Measurements from ENCODE around the gene GPER1. TPM values are rescaled to one million over a fixed set of nuclear protein-coding genes. Genes with fewer than 3 reads are reported as not detected.
"Not testable (repeated sequence)": the region's sequence is repeated elsewhere in the genome, so short reads cannot be mapped to it uniquely, and the experiment has no call there.

GPER1 gene
- total RNA-seq, 2 donors from 2014 or later: 5.5 to 6.6 TPM

DNA sequence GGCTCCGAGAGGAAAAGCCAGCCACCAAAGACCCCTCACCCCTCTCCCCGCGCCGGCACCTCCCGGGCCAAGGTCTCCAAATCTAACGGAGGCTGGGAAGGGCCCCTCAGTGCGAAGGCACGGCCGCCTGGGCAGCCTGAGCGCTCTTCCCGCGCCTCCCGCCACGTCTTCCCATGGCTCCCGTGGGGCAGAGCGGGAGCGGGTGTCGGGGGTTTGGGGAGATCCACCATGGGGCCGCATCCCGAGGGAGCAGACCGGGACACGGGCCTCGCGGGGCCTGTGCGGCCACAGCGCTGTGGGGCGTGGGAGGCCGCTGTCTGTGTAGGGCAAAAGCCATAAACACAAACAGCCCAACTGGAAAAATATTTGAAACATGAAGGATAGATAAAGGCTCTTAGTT lies 22.4 kb downstream of the GPER1 start:
- intact Hi-C loops (cut with DNase I): no loop called here
- no peak for DNase-seq (ENCODE audit: low spot score)

DNA sequence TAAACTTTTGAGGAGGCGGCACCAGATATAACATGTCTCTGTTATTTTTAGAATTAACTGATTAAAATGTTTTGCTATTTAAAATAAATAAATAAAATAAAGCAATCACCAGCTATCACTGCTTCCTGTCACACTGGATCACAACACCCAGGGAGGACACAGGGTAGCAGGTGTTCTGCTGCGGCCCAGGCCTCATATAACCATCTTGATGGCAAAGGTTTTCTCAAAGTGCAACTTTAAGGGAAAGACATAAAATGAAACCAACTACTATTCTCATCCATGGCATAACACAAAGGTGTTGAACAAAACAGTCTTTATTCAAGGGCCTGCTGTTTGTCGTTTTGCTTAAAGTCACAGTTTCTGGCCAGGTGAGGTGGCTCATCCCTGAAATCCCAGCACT lies 23.2 kb downstream of the GPER1 start:
- no peak for DNase-seq (ENCODE audit: low spot score)

DNA sequence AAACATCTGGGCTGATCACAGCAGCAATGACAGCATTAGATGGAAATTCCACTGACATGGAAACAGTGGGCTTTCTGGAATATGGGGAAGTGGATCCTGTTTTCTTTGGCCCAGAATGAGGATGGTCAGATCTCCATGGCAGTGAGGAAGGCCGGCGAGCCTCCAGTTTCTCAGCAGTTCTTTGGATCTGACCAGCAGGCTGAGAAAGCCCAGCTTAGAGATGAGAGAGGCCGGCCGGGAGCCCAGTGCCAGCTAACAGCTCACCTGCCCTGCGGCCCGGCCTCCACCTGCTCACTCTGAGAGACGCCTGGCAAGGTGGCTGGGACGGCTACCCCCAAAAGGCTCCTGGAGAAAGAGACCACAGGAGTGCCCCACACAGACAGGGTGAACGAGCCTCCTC lies 24.2 kb downstream of the GPER1 start:
- intact Hi-C loops (cut with DNase I): no loop called here
- peak; percentile 82 for DNase-seq (ENCODE audit: low spot score)

More for the DNA sequence above, 23.2 kb downstream of the GPER1 start:
- intact Hi-C loops (cut with DNase I): no loop called here

DNA sequence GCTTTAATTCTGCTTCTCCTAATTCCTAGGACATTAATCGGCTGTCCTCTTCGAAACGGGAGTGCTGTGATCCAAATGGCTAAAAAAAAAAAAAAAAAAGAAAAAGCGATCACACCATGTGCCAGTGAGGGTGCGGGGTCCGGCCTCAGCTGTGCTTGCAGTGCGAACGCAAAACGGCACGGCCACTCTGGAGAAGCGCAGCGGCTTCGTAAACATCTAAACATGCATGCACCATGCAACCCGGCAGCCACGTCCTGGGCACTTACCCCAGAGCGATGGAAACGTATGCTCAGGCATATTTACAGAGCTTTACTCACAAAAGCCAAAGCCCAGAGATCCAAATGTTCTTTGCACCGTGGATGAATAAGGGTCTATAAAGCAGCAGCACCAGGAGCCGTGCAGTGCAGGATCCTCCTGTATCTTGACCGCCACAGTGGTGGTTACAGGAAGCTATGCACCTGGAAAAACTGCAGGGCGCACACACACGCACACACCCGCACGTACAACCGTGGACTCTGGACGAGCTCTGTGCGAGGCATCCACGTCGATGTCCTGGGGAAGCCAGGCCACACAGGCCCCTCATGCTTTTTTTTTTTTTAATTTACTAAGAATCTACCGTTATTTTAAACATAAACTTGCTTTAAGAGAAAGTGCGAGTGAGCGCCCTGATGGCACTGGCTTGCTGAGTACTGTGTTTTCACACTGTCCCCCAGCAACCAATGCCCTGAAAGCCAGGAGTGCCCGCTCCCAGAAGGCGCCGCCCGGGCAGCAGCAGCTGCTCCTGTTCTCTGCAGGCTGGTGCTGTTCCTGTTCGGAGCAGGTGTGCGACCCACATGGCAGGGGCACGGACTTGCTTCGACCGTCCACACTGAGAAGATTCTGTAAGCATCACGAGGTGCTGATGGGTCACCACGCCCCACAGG lies 25.0 kb downstream of the GPER1 start:
- peak; percentile 75 for DNase-seq (ENCODE audit: low spot score)
- intact Hi-C loops (cut with DNase I): no loop called here

DNA sequence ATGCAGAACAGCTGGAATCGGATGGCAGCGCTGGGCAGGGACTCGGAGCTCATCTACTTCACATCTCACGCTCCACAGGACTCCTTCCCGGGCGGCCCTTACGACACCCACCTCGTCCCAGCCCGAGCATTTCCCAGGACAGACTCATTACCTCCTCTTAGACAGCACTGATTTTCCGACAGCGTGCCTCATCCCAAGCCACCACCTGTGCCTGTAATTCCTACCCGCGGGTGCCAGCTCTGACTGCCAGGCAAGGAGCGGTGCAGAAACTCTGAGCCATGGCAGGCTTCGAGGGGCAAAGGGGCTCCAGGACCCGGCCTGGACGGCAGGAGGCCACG lies 25.6 kb downstream of the GPER1 start:
- no peak for DNase-seq (ENCODE audit: low spot score)
- intact Hi-C loops (cut with DNase I): no loop called here

DNA sequence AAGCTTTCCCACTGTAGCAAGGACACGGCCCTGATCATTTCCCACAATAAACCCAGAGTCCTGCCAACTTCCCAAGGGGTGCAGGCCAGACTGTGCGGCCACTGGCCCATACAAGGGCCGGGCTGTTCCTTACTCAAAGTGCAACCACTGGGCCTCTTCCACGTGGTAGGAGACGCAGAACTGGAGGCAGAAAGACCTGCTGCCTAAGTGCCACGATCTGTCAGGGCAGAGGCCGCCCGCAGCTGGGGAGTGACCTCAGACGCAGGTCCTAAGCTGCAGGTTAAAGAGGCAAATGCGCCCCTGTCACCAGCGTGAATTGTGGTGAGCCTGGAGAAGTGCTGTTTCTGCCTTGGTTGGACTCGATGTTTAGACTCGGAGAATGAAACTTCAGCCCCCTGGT lies 26.2 kb downstream of the GPER1 start:
- peak; percentile 72 for DNase-seq (ENCODE audit: low spot score)
- intact Hi-C loops (cut with DNase I): no loop called here

DNA sequence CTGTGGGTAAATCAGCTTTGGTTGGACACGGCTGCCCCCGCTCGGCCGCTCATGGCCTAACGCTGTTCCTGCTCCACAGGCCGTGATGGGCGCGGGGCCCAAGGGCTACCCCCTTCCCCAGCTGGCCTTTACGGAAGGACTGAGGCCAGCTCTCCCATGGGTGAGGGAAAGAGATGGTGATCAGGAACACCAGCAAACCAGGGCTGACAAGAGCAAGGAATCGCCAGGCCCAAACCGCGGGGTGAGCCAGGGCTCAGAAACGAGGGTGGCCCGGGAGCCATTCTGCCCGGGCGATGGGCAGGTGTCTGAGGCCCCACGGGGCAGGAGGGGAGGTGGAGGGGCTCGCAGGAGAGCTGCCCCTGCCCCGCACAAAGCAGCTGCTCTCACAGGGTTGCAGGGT lies 26.6 kb downstream of the GPER1 start:
- peak; percentile 46 for DNase-seq (ENCODE audit: low spot score)

DNA sequence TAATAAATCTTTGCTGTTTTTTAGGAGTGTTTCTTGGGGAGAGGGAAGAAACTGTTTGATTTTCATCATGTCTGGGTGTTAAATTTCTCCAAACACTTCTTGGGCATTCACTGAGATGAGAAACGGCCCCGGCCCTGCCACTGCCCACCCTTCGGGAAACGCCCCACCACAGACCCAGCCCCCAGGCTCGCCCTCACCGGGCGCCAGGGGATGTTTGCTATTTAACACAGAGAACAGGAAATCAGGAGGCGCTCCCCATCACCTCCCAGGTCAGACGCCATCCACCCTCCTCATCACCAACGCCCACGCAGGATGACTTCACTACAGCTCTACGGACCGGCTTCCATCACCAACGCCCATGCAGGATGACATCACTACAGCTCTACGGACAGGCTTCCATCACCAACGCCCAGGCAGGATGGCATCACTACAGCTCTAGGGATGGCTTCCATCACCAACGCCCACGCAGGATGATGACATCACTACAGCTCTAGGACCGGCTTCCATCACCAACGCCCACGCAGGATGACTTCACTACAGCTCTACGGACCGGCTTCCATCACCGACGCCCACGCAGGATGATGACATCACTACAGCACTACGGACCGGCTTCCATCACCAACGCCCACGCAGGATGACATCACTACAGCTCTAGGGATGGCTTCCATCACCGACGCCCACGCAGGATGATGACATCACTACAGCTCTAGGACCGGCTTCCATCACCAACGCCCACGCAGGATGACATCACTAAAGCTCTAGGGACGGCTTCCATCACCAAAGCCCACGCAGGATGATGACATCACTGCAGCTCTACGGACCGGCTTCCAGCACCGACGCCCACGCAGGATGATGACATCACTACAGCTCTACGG lies 27.5 kb downstream of the GPER1 start:
- intact Hi-C loops (cut with DNase I): not testable (repeated sequence)
- DNase-seq (ENCODE audit: low spot score): peak; percentile 58

More for the DNA sequence above, 26.6 kb downstream of the GPER1 start:
- intact Hi-C loops (cut with DNase I): no loop called here

DNA sequence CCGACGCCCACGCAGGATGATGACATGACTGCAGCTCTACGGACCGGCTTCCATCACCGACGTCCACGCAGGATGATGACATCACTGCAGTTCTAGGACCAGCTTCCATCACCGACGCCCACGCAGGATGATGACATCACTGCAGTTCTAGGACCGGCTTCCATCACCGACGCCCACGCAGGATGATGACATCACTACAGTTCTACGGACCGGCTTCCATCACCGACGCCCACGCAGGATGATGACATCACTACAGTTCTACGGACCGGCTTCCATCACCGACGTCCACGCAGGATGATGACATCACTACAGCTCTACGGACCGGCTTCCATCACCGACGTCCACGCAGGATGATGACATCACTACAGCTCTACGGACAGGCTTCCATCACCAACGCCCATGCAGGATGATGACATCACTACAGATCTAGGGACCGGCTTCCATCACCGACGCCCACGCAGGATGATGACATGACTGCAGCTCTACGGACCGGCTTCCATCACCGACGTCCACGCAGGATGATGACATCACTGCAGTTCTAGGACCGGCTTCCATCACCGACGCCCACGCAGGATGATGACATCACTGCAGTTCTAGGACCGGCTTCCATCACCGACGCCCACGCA lies 28.6 kb downstream of the GPER1 start:
- DNase-seq (ENCODE audit: low spot score): not testable (repeated sequence)

DNA sequence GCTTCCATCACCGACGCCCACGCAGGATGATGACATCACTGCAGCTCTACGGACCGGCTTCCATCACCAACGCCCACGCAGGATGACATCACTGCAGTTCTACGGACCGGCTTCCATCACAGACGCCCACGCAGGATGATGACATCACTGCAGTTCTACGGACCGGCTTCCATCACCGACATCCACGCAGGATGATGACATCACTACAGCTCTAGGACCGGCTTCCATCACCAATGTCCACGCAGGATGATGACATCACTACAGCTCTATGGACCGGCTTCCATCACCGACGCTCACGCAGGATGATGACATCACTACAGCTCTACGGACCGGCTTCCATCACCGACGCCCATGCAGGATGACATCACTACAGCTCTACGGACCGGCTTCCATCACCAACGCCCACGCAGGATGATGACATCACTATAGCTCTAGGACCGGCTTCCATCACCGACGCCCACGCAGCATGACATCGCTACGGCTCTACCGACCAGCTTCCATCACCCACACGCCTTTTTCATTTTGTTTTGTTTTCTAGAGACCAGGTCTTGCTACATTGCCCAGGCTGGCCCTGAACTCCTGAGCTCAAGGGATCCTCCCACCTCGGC lies 29.5 kb downstream of the GPER1 start:
- peak; percentile 37 for DNase-seq (ENCODE audit: low spot score)
- intact Hi-C loops (cut with DNase I): no loop called here

More for the DNA sequence above, 28.6 kb downstream of the GPER1 start:
- intact Hi-C loops (cut with DNase I): not testable (repeated sequence)

DNA sequence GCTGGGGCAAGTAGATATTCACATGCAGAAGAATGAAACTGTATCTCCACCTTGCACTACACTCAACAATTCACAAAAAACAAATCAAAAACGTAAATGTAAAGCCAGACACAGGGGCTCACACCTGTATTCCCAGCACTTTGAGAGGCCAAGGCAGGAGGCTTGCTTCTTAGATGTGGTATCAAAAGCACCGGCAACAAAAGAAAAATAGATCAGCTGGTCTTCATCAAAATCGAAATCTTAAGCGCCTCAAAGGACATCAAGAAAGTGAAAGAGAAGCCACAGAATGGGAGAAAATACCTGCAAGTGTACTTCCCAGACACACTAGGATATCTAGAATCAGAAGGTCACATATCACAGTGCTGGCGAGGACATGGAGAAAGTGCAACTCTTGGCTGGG lies 31.3 kb downstream of the GPER1 start:
- DNase-seq (ENCODE audit: low spot score): no peak
- intact Hi-C loops (cut with DNase I): no loop called here

DNA sequence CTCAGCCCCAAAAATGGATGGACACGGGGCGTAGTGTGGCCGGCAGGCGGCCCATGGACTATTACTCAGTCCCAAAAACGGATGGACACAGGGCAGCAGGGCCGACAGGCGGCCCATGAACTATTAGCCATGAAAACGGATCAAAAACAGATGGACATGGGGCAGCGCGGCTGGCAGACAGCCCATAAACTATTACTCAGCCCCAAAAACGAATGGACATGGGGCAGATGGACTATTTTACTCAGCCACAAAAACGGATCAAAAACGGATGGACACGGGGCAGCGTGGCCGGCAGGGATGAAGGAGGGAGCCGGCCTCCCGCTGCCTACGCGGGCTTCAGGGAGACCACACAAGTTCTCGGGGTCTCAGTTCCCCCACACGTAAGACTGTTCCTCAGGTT lies 32.9 kb downstream of the GPER1 start:
- intact Hi-C loops (cut with DNase I): loop anchor here in 1 of 2 donors (5.0 kb wide), 1 partner anchor 33 kb away; the partner anchor contains the start of gene GPER1
- peak; percentile 65 for DNase-seq (ENCODE audit: low spot score)

DNA sequence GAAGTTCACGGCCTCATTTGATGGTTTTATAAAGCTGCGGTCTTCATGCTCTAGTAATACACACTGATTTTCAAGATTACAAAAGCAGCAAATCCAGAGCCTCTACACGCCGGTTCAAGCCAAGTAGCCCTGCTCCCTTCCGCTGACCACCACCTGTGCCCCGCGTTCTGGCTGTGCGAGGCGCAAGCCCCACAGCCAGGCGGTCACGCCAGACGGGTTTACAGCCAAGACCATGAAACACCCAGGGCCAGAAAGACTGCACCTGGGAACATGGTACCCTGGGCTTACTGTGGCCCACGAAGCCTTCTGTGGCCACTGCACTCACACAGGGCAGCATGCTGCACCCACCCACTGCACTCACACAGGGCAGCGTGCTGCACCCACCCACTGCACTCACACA lies 33.6 kb downstream of the GPER1 start:
- intact Hi-C loops (cut with DNase I): loop anchor here in 1 of 2 donors (5.0 kb wide), 1 partner anchor 34 kb away; the partner anchor contains the start of gene GPER1

DNA sequence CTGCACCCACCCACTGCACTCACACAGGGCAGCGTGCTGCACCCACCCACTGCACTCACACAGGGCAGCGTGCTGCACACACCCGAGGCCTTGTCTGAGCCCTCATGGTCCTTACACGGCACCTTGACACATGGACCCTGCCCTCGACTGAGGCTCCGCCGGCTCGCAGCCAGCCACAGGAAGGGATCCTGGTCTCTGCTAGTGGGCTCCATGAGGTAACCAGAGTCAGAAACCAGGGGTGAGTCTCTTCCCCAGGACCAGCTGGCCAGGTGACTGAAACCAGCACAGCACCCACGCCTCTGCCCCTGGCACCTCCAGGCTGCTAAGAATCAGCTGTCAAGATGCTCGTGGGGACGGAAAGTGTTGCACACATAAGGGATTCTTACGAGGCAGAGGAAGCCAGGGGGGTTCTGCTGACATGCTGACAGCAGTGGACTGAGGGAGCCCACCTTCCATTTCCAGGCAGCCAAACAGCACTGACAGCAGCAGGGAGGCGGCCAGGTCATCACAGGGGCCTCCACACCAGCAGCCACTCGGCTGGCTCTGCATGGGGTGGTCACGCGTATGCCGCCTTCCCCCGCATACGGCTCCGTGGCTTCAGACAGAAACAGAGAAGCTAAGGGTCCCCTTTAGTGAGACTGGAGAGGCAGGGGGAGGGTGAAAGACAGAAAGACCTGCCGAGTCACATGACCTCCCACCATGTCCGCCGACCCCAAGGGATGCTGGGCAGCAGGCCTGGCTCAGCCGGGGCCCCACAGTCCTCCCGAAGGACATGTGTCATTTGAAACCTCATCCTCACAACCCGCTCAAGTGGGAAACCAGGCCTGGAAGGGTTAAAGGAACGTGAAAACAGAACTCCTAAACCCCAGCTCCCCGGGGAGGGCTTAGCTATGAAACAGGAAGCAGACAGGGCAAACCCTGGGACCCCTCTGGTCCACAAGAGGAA lies 34.2 kb downstream of the GPER1 start:
- peak; percentile 35 for DNase-seq (ENCODE audit: low spot score)
- intact Hi-C loops (cut with DNase I): loop anchor here in 1 of 2 donors (5.0 kb wide), 1 partner anchor 35 kb away; the partner anchor contains the start of gene GPER1

More for the DNA sequence above, 33.6 kb downstream of the GPER1 start:
- DNase-seq (ENCODE audit: low spot score): peak; percentile 24

DNA sequence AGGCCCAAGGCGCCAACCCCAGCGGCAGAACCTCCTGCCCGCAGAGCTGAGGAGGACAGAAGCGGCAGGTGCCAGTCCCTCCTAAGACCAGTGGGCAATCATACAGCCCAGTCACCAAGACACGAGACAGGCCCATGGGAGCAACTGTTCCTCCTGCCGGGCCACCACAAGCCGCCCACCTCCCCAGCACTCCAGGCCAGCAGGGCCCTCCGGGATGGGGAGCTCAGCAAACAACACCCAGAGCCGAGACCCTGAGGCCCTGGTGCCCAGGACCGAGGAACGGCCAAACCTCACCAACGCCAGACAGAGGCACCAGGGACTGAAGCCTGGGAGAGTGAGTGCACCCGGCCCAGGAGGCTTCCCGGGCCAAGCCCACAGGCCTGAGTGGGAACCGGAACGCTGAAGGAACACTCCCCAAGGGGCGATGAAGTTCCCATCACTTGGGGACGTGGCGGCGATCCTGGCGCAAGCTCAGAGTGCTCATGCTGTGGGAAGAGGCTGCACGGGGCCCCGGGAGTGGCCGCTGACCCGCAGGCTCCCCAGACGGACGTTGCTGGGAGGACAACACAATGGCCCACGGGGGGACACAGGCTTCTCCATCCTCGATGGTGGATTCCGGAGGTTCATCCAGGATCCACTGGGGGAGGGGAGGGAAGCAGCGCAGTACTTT lies 35.1 kb downstream of the GPER1 start:
- peak; percentile 79 for DNase-seq (ENCODE audit: low spot score)
- intact Hi-C loops (cut with DNase I): loop anchor here in 1 of 2 donors (5.0 kb wide), 1 partner anchor 36 kb away; the partner anchor contains the start of gene GPER1

DNA sequence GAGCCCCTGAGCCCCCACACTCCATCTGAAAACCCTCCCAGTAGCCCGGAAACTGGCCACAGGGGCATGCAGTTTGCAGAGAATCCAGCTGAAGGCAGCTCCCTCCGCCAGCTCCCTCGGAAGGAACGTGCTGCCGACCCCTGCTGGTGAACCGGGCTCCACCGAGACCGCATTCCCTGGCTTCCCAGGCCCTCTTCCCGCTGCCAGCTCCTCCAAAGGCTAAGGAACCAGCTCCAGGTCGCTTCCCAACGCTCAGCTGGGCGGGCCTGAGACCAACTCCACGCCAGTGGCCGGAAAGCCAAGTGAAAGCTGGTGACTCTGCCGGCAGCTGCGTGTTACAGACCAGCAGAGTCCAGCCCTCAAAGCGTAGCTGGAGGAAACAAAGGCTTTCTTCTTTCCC lies 35.8 kb downstream of the GPER1 start:
- DNase-seq (ENCODE audit: low spot score): peak; percentile 96
- intact Hi-C loops (cut with DNase I): loop anchor here in 1 of 2 donors (5.0 kb wide), 1 partner anchor 36 kb away; the partner anchor contains the start of gene GPER1

DNA sequence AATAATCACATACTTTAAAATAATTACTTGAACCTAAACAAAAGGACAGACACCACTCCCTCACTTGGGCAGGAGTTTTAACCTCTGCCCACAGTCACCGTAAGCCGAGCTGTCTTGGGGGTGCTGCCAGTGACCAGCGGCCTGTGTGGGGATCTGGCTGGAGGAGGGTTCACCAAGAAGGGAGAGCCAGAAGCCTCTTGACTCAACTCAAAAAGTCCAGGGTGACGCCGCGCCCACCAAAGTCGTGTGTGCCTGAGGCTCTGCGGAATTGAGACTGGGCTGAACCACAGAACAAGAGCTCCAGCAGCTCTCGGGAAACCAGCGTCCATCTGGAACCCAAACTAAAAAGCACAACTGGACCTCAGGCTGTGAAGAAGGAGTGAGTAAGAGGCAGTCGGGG lies 36.3 kb downstream of the GPER1 start:
- intact Hi-C loops (cut with DNase I): loop anchor here in 1 of 2 donors (5.0 kb wide), 1 partner anchor 37 kb away; the partner anchor contains the start of gene GPER1
- peak; percentile 87 for DNase-seq (ENCODE audit: low spot score)
